ENCODE data around the gene KRTAP4-2.

DNA sequence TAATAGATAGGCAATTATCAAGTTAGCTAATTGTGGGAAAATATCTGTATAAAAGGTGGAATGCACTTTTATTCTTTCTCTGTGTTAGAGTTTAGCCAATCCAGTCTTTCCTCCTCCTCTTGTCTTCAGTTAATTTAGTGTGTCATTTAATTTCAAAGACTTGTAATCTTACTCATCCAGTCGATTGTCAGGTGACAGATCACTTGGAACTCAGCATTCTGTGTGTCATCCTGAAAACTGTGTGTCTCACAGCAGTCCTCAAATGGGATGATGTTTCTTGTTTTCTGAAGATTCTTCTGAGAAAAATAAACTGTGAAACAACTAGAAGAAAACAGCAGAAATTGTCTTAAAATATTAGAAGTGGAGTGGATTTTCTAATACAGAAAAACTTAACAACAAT is 7.0 kb upstream of the KRTAP4-2 start:
- TF ChIP-seq, protein P1, sequence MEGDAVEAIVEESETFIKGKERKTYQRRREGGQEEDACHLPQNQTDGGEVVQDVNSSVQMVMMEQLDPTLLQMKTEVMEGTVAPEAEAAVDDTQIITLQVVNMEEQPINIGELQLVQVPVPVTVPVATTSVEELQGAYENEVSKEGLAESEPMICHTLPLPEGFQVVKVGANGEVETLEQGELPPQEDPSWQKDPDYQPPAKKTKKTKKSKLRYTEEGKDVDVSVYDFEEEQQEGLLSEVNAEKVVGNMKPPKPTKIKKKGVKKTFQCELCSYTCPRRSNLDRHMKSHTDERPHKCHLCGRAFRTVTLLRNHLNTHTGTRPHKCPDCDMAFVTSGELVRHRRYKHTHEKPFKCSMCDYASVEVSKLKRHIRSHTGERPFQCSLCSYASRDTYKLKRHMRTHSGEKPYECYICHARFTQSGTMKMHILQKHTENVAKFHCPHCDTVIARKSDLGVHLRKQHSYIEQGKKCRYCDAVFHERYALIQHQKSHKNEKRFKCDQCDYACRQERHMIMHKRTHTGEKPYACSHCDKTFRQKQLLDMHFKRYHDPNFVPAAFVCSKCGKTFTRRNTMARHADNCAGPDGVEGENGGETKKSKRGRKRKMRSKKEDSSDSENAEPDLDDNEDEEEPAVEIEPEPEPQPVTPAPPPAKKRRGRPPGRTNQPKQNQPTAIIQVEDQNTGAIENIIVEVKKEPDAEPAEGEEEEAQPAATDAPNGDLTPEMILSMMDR (IDR thresholded peaks at IDR 0.05; ENCODE audit: insufficient read depth, low read length, poor library complexity, severe bottlenecking), result no peak
- no peak for TF ChIP-seq EZH2phosphoT487 (conservative IDR thresholded peaks at IDR 0.05; ENCODE audit: low read length)
